SK-N-SH treated with all-trans-retinoic acid at 6 μM for 48 hours (cell line): ENCODE measurements around the gene CLMN.

Experiments
- ATAC-seq: fragments of 200-7000 bp; cut with Tn5 transposase; 3 replicates; pipeline ENCODE4 v1.9.1; 2020; ENCODE audit warnings: mild to moderate bottlenecking, moderate library complexity
- ARNTL ChIP-seq: fragments of 450-650 bp; formaldehyde crosslinking; IDR thresholded peaks from 2 replicates; pipeline ENCODE4 v1.5.0; 2020; ENCODE audit warnings: low read depth, mild to moderate bottlenecking, moderate library complexity, borderline replicate concordance
- CREB5 ChIP-seq: fragments of 250-450 bp; sonication (Bioruptor Pico); IDR thresholded peaks from 2 replicates; pipeline ENCODE4 v1.5.1; 2020; ENCODE audit warnings: low read depth, mild to moderate bottlenecking, moderate library complexity
- CSDC2 ChIP-seq: fragments of 250-450 bp; sonication (Bioruptor Pico); IDR thresholded peaks from 2 replicates; pipeline ENCODE4 v1.5.0; 2020; ENCODE audit warnings: mild to moderate bottlenecking, moderate library complexity
- CSRNP3 ChIP-seq: fragments of 250-450 bp; sonication (Bioruptor Pico); IDR thresholded peaks from 2 replicates; pipeline ENCODE4 v1.5.1; 2021; ENCODE audit warnings: mild to moderate bottlenecking, moderate library complexity
- ESRRG ChIP-seq: fragments of 250-450 bp; sonication (Bioruptor Pico); IDR thresholded peaks from 2 replicates; pipeline ENCODE4 v1.6.1; 2021; ENCODE audit warnings: mild to moderate bottlenecking
- GLIS3 ChIP-seq: fragments of 250-450 bp; sonication (Bioruptor Pico); IDR thresholded peaks from 2 replicates; pipeline ENCODE4 v1.5.0; 2020; ENCODE audit warnings: mild to moderate bottlenecking, moderate library complexity
- OSR1 ChIP-seq: fragments of 250-450 bp; sonication (Bioruptor Pico); IDR thresholded peaks from 2 replicates; pipeline ENCODE4 v1.8.0; 2022; ENCODE audit warnings: moderate library complexity, mild to moderate bottlenecking, inconsistent platforms
- PATZ1 ChIP-seq: fragments of 250-450 bp; sonication (Bioruptor Pico); IDR thresholded peaks from 2 replicates; pipeline ENCODE4 v1.8.0; 2020; ENCODE audit warnings: mild to moderate bottlenecking, moderate library complexity, borderline replicate concordance
- PPARA ChIP-seq: fragments of 250-450 bp; sonication (Bioruptor Pico); IDR thresholded peaks from 2 replicates; pipeline ENCODE4 v1.5.0; 2020; ENCODE audit warnings: mild to moderate bottlenecking, borderline replicate concordance
- RARB ChIP-seq: fragments of 250-450 bp; sonication (Bioruptor Pico); IDR thresholded peaks from 2 replicates; pipeline ENCODE4 v1.8.0; 2021; ENCODE audit warnings: mild to moderate bottlenecking, moderate library complexity
- SNAI2 ChIP-seq: fragments of 250-450 bp; sonication (Bioruptor Pico); IDR thresholded peaks from 2 replicates; pipeline ENCODE4 v1.5.0; 2020; ENCODE audit warnings: mild to moderate bottlenecking, moderate library complexity
- TCF4 ChIP-seq: fragments of 250-450 bp; sonication (Bioruptor Pico); IDR thresholded peaks from 2 replicates; pipeline ENCODE4 v1.8.0; 2021; ENCODE audit warnings: mild to moderate bottlenecking, moderate library complexity, borderline replicate concordance
- TOX ChIP-seq: fragments of 250-450 bp; sonication (Bioruptor Pico); IDR thresholded peaks from 2 replicates; pipeline ENCODE4 v1.8.0; 2021; ENCODE audit warnings: mild to moderate bottlenecking, moderate library complexity, borderline replicate concordance
- TSHZ2 ChIP-seq: fragments of 250-450 bp; sonication (Bioruptor Pico); IDR thresholded peaks from 2 replicates; pipeline ENCODE4 v1.5.0; 2020; ENCODE audit warnings: mild to moderate bottlenecking, moderate library complexity
- ZC3H10 ChIP-seq: fragments of 250-450 bp; sonication (Bioruptor Pico); IDR thresholded peaks from 2 replicates; pipeline ENCODE4 v1.5.1; 2021; ENCODE audit warnings: mild to moderate bottlenecking, moderate library complexity
- ZFP3 ChIP-seq: fragments of 250-450 bp; sonication (Bioruptor Pico); IDR thresholded peaks from 2 replicates; pipeline ENCODE4 v1.5.0; 2020; ENCODE audit warnings: mild to moderate bottlenecking, moderate library complexity
- ZFP30 ChIP-seq: fragments of 450-650 bp; formaldehyde crosslinking; IDR thresholded peaks from 2 replicates; pipeline ENCODE4 v1.5.0; 2022; ENCODE audit warnings: mild to moderate bottlenecking, moderate library complexity
- ZNF565 ChIP-seq: fragments of 450-650 bp; formaldehyde crosslinking; conservative IDR thresholded peaks from 2 replicates; pipeline ENCODE4 v1.5.0; 2020; ENCODE audit warnings: low read depth, mild to moderate bottlenecking, moderate library complexity
- ZNF70 ChIP-seq: fragments of 450-650 bp; formaldehyde crosslinking; IDR thresholded peaks from 2 replicates; pipeline ENCODE4 v1.5.0; 2020; ENCODE audit warnings: mild to moderate bottlenecking, moderate library complexity
- ZNF8 ChIP-seq: fragments of 450-650 bp; formaldehyde crosslinking; IDR thresholded peaks from 2 replicates; pipeline ENCODE4 v1.5.0; 2020; ENCODE audit warnings: mild to moderate bottlenecking, moderate library complexity
- TF ChIP-seq, protein P1 (sequence below): fragments of 250-450 bp; sonication (Bioruptor Pico); IDR thresholded peaks from 2 replicates; pipeline ENCODE4 v1.8.0; 2021; ENCODE audit warnings: low read depth, mild to moderate bottlenecking, moderate library complexity, borderline replicate concordance

The CLMN gene

GRCh38 chr14:95290021-95290420 is 29.7 kb downstream of the CLMN start:
- TF ChIP-seq ESRRG = no peak
- no peak for TF ChIP-seq ZNF70 (CRISPR knock-in tag)
- no peak for TF ChIP-seq CSDC2
- no peak for TF ChIP-seq TSHZ2 (CRISPR knock-in tag)
- TF ChIP-seq TOX (CRISPR knock-in tag) = no peak
- no peak for TF ChIP-seq ZFP3 (CRISPR knock-in tag)
- no peak for TF ChIP-seq ZFP30
- no peak for TF ChIP-seq CREB5 (CRISPR knock-in tag)
- TF ChIP-seq ZC3H10 = no peak
- TF ChIP-seq SNAI2 (CRISPR knock-in tag) = no peak
- no peak for TF ChIP-seq RARB
- no peak for TF ChIP-seq GLIS3
- no peak for TF ChIP-seq OSR1 (CRISPR knock-in tag)
- TF ChIP-seq PATZ1 (CRISPR knock-in tag) = no peak
- TF ChIP-seq, protein P1, sequence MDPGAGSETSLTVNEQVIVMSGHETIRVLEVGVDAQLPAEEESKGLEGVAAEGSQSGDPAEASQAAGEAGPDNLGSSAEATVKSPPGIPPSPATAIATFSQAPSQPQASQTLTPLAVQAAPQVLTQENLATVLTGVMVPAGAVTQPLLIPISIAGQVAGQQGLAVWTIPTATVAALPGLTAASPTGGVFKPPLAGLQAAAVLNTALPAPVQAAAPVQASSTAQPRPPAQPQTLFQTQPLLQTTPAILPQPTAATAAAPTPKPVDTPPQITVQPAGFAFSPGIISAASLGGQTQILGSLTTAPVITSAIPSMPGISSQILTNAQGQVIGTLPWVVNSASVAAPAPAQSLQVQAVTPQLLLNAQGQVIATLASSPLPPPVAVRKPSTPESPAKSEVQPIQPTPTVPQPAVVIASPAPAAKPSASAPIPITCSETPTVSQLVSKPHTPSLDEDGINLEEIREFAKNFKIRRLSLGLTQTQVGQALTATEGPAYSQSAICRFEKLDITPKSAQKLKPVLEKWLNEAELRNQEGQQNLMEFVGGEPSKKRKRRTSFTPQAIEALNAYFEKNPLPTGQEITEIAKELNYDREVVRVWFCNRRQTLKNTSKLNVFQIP (CRISPR knock-in tag) = no peak
- no peak for TF ChIP-seq ZNF8 (CRISPR knock-in tag)
- no peak for TF ChIP-seq ZNF565 (CRISPR knock-in tag)
- TF ChIP-seq ARNTL (CRISPR knock-in tag) = no peak

GRCh38 chr14:95289323-95290010 is 30.2 kb downstream of the CLMN start:
- no peak for ATAC-seq
- no peak for TF ChIP-seq CREB5 (CRISPR knock-in tag)
- no peak for TF ChIP-seq TCF4
- TF ChIP-seq PPARA (CRISPR knock-in tag) = no peak
- TF ChIP-seq GLIS3 = no peak
- TF ChIP-seq ZNF70 (CRISPR knock-in tag) = no peak
- no peak for TF ChIP-seq ARNTL (CRISPR knock-in tag)
- TF ChIP-seq ESRRG = no peak
- TF ChIP-seq CSRNP3 (CRISPR knock-in tag) = no peak
- no peak for TF ChIP-seq ZNF565 (CRISPR knock-in tag)
- no peak for TF ChIP-seq ZFP30
- TF ChIP-seq, all 23 proteins: peak for 0

More at GRCh38 chr14:95290021-95290420, 29.7 kb downstream of the CLMN start:
- no peak for ATAC-seq
